Smooth muscle cell of bladder (primary cell): Measurements from ENCODE around the gene SLC66A3. TPM values are rescaled to one million over a fixed set of nuclear protein-coding genes. Genes with fewer than 3 reads are reported as not detected.

Source experiments
- total RNA-seq: library from RNA; depleted of rRNA; stranded (reverse); fragments of >200 nt; gene quantifications from 2 replicates; pipeline ENCODE4 v1.2.3, GENCODE V29; 2014

The SLC66A3 gene
- total RNA-seq: 28.4 and 34.8 TPM in 2 replicates

GRCh38 chr2:11155381-11156035, at the start of gene SLC66A3:
Gene SLC66A3, plus strand, starts transcription at chr2:11155467. Its CDS starts 80 bp downstream, at chr2:11155547.

Other genes starting within 250 kb of the SLC66A3 start
- 0.14 TPM in 1 of 2 replicates, not detected in the other for gene KCNF1, start 243.5 kb upstream of the SLC66A3 start, total RNA-seq
- gene ROCK2, start 189.2 kb downstream of the SLC66A3 start, total RNA-seq: 40.5 and 52.5 TPM in 2 replicates